Stomach smooth muscle (tissue), 2 donors: ENCODE measurements around the gene CFAP74.

Experiments used
- H3K27ac ChIP-seq: one replicate; pipeline ENCODE4 v1.7.0; 2013; ENCODE audit warnings: mild to moderate bottlenecking, low read length, inconsistent platforms
- H3K27me3 ChIP-seq, 2 donors: one replicate each; pipeline ENCODE4 v1.7.0; 2013; ENCODE audit warnings: low read length in 2 of 2; ENCODE audit not compliant: insufficient read depth in 2 of 2, control insufficient read depth in 1 of 2
- H3K36me3 ChIP-seq, 2 donors: one replicate each; pipeline ENCODE4 v1.7.0; 2013; ENCODE audit warnings: low read length in 2 of 2; ENCODE audit not compliant: control insufficient read depth in 2 of 2, insufficient read depth in 2 of 2
- H3K4me1 ChIP-seq: one replicate; pipeline ENCODE4 v1.7.0; 2013; ENCODE audit warnings: low read length; ENCODE audit not compliant: control insufficient read depth, insufficient read depth
- H3K4me3 ChIP-seq, 2 donors: one replicate each; pipeline ENCODE4 v1.7.0; 2013; ENCODE audit warnings: low read length in 2 of 2
- H3K9ac ChIP-seq, 2 donors: one replicate each; pipeline ENCODE4 v1.7.0; 2013; ENCODE audit warnings: low read length in 2 of 2, mild to moderate bottlenecking in 1 of 2
- H3K9me3 ChIP-seq, 2 donors: one replicate each; pipeline ENCODE4 v1.7.0; 2013; ENCODE audit warnings: low read length in 2 of 2; ENCODE audit not compliant: control insufficient read depth in 2 of 2
- donor health status: healthy.
- donor health status: Pancreatic carcinoma.

The CFAP74 gene

DNA sequence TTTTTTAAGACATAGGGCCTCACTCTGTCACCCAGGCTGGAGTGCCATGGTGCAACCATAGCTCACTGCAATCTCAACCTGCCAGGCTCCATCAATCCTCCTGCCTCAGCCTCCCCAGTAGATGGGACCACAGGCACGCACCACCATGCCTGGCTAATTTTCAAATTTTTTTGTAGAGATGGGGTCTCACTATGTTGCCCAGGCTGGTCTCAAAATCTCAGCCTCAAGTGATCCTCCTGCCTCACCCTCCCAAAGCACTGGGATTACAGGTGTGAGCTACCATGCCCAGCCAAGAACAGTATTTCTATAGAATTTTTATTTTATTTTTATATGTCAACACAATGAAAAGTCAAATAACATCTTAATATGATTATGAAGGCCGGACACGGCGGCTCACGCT is 123.6 kb downstream of the CFAP74 start:
- no peak overlapping the region for H3K4me3 ChIP-seq
- H3K9me3 ChIP-seq, result no peaks in the 10 kb centered on the region
- peaks cover 27% of the 10 kb centered on the region for H3K4me1 ChIP-seq
- no peak overlapping the region for H3K9ac ChIP-seq
- peaks cover 4% of the 10 kb centered on the region in 2 donors for H3K36me3 ChIP-seq
- no peaks in the 10 kb centered on the region for H3K27me3 ChIP-seq
- H3K27ac ChIP-seq, result no peak overlapping the region

- H3K36me3 ChIP-seq, result peaks cover 6 to 7% of the 10 kb centered on the region in 2 donors
- H3K27me3 ChIP-seq, result no peaks in the 10 kb centered on the region
- no peaks in the 10 kb centered on the region for H3K9me3 ChIP-seq
- H3K4me3 ChIP-seq, result no peak overlapping the region
- H3K27ac ChIP-seq, result no peak overlapping the region
- peaks cover 36% of the 10 kb centered on the region for H3K4me1 ChIP-seq
- no peak overlapping the region for H3K9ac ChIP-seq
These were observed 125.6 kb downstream of the CFAP74 start for GRCh38 chr1:1877865-1878436.

- Histone ChIP-seq H3K9me3 (no peaks in the 10 kb centered on the region), H3K4me1 (peaks cover 37% of the 10 kb centered on the region), H3K9ac (no peak overlapping the region), H3K4me3 (no peak overlapping the region), H3K27ac (no peak overlapping the region), H3K36me3 (peaks cover 6 to 7% of the 10 kb centered on the region in 2 donors), H3K27me3 (no peaks in the 10 kb centered on the region)
These were observed 127.2 kb downstream of the CFAP74 start for GRCh38 chr1:1876335-1876930.

- Histone ChIP-seq H3K4me3 (no peak overlapping the region), H3K36me3 (peaks cover 6 to 7% of the 10 kb centered on the region in 2 donors), H3K9ac (no peak overlapping the region), H3K4me1 (peaks cover 34% of the 10 kb centered on the region), H3K27me3 (no peaks in the 10 kb centered on the region), H3K9me3 (no peaks in the 10 kb centered on the region), H3K27ac (no peak overlapping the region)
These were observed 127.7 kb downstream of the CFAP74 start for GRCh38 chr1:1875932-1876331.

DNA sequence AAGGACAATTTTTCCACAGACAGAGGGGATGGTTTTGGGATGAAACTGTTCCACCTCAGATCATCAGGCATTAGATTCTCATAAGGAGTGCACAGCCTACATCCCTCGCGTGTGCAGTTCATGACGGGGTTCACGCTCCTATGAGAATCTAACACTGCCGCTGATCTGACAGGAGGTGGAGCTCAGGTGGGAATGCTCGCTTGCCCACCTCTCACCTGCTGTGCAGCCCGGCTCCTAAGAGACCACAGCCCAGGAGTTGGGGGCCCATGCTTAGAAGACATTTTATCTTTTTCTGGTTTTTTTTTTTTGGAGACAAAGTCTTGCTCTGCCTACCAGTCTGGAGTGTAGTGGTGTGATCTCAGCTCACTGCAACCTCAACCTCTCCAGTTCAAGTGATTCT is 128.7 kb downstream of the CFAP74 start:
- H3K27me3 ChIP-seq, result no peaks in the 10 kb centered on the region
- H3K36me3 ChIP-seq, result peaks cover 6 to 7% of the 10 kb centered on the region in 2 donors
- no peak overlapping the region for H3K27ac ChIP-seq
- no peaks in the 10 kb centered on the region for H3K9me3 ChIP-seq
- peaks cover 30% of the 10 kb centered on the region for H3K4me1 ChIP-seq
- H3K4me3 ChIP-seq, result no peak overlapping the region
- no peak overlapping the region for H3K9ac ChIP-seq

DNA sequence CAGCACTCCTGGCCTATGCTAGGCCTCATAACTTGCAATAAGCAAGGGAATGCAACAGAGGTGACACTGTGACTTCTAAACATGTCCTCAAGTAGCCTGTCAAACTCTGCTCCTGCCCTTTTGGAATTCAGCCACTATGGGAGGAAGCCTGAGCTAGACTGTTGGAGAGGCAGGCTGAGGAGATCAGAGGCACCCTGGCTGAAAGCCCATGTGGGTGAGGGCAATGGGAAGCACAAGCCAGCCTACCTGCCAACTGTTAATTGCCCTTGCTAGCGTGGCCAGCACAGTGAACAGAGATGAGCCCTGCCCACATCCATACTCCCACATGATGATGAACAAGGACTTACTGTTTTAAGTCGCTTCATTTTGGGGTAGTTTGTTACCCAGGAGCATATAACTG is 130.4 kb downstream of the CFAP74 start:
- Histone ChIP-seq H3K36me3 (peaks cover 6 to 7% of the 10 kb centered on the region in 2 donors), H3K4me1 (peaks cover 27% of the 10 kb centered on the region), H3K27me3 (no peaks in the 10 kb centered on the region), H3K4me3 (no peak overlapping the region), H3K27ac (no peak overlapping the region), H3K9ac (no peak overlapping the region), H3K9me3 (no peaks in the 10 kb centered on the region)

GRCh38 chr1:1872329-1872994 is 131.1 kb downstream of the CFAP74 start:
- no peaks in the 10 kb centered on the region for H3K9me3 ChIP-seq
- no peak overlapping the region for H3K27ac ChIP-seq
- peaks cover 25% of the 10 kb centered on the region for H3K4me1 ChIP-seq
- H3K27me3 ChIP-seq, result no peaks in the 10 kb centered on the region
- no peak overlapping the region for H3K9ac ChIP-seq
- H3K36me3 ChIP-seq, result peaks cover 6 to 7% of the 10 kb centered on the region in 2 donors
- no peak overlapping the region for H3K4me3 ChIP-seq
